HG03442 (cell line): ENCODE measurements around the gene POLR2J2.
"Not testable (repeated sequence)": the region's sequence is repeated elsewhere in the genome, so short reads cannot be mapped to it uniquely, and the experiment has no call there.

Experiments used
- ATAC-seq: cut with Tn5 transposase; IDR thresholded peaks from one replicate; pipeline ENCODE4 v1.9.1; 2021; ENCODE audit warnings: mild to moderate bottlenecking, moderate library complexity; ENCODE audit not compliant: unreplicated experiment

Gene POLR2J2

GRCh38 chr7:102671166-102671955, at the start of gene POLR2J2:
Gene POLR2J2, minus strand, starts transcription at chr7:102671663. Its CDS starts 62 bp downstream, at chr7:102671601.
- ATAC-seq = peak; percentile 72

GRCh38 chr7:102718491-102718890, 47.0 kb upstream of the POLR2J2 start:
- ATAC-seq = not testable (repeated sequence)

DNA sequence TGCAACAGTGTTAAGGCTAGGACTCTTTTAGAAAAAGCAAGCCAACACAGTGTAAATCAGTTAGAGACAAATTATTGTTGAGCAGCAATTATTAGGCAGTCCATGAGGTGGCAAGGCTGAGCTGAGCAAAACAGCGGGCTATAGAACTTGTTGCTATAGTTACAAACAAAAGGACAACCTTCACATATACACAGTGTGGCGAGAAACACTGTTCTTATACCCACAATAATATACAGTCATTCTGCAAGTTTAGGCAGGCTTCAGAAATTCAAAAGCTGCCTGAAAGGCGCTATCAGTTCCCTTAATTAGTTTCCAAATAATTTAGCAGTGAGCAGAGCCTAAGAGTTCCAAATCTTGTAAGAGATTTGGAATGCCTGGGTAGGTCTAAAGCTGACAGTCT, 44.3 kb upstream of the POLR2J2 start:
- peak; percentile 57 for ATAC-seq

GRCh38 chr7:102714774-102715522, 43.5 kb upstream of the POLR2J2 start:
- ATAC-seq = not testable (repeated sequence)

DNA sequence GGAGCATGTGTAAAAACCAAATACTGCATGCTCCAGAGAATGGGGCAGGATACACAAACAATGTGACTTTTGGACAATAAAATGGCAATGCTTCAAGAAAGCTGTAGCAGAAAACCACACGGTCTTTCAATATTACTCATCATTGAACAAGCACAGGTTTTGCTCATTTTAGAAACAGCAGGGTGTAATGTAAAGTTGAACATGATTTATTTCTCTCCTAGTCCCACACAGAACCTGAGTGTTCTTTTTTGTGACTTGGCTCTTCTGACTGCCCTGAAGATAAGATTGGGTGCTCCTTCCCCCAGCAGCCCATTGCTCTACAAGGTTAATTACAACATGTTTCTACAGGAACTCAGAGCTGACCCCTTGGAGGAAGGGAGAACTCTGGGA, 42.2 kb upstream of the POLR2J2 start:
- ATAC-seq = peak; percentile 62

- ATAC-seq = peak; percentile 70
These were observed 41.7 kb upstream of the POLR2J2 start for GRCh38 chr7:102713011-102713690.

GRCh38 chr7:102698962-102699750, 27.7 kb upstream of the POLR2J2 start:
- not testable (repeated sequence) for ATAC-seq

DNA sequence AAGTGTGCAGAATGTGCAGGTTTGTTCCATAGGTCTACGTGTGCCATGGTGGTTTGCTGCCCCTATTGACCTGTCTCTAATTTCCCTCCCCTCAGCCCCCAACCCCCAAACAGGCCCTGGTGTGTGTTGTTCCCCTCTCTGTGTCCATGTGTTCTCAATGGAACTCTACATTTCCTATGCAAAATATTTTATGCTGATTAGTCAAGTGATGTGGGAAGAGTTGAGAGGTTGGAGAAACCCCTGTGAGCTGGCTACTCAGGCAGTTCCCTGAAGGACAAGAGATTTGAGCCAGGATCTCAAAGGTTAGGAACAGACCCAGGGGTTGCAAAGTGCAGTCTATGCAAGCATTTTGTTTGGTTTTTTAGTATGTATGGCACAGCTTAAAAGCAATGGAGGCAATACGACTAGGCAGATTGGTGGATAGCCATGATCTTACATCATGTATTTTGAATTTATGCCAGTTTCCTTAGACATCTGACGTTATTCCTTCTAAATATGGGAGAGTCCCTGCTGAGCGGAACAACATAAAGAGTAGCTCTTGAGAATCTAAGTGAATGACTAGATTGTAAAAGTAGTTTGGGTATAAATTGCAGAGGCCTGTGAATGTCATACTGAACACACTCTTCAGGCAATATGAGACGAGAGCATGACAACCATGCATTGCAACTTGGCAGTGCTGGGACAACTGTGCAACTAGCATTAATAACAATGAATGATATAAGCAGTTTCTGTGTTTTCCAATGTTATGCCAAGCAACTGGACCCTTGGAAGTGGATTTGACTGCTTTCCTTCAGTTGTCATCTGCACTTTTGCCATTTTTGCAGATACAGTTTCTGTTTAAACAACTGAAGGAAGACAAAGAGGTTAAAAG, 26.4 kb upstream of the POLR2J2 start:
- not testable (repeated sequence) for ATAC-seq

DNA sequence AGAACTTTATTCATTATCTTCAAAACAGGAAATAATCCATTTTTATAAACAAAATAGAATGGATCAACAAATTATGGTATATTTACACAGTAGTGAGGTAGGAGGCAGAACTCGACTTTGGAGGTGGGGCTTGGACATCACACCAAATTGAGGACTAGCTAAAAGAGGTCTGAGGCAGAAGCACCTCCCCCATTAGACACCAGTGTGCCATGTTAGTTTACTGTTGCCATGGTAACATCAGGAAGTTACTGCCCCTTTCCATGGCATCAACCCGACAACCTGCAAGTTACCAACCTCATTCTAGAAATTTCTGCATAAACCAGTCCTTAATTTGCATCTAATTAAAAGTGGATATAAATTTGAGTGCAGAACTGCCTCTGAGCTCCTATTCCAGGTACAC, 24.5 kb upstream of the POLR2J2 start:
- not testable (repeated sequence) for ATAC-seq

GRCh38 chr7:102695033-102695552, 23.6 kb upstream of the POLR2J2 start:
- ATAC-seq = peak; percentile 60

- not testable (repeated sequence) for ATAC-seq
These were observed 22.5 kb upstream of the POLR2J2 start for GRCh38 chr7:102694008-102694407.

DNA sequence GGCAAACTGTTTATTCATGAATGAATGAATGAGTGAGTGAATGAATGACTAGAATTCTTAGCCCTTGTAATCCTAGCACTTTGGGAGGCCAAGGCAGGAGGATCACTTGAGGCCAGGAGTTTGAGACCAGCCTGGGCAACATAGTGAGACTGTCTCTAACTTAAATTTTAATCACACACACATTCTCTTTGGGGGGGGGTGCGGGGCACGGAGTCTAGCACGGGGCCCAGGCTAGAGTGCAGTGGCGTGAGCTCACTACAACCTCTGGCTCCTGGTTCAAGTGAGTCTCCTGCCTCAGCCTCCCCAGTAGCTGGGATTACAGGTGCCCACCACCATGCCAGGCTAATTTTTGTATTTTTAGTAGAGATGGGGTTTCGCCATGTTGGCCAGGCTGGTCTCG, 19.1 kb upstream of the POLR2J2 start:
- not testable (repeated sequence) for ATAC-seq

- ATAC-seq = peak; percentile 54
These were observed 18.2 kb upstream of the POLR2J2 start for GRCh38 chr7:102689436-102690282.

DNA sequence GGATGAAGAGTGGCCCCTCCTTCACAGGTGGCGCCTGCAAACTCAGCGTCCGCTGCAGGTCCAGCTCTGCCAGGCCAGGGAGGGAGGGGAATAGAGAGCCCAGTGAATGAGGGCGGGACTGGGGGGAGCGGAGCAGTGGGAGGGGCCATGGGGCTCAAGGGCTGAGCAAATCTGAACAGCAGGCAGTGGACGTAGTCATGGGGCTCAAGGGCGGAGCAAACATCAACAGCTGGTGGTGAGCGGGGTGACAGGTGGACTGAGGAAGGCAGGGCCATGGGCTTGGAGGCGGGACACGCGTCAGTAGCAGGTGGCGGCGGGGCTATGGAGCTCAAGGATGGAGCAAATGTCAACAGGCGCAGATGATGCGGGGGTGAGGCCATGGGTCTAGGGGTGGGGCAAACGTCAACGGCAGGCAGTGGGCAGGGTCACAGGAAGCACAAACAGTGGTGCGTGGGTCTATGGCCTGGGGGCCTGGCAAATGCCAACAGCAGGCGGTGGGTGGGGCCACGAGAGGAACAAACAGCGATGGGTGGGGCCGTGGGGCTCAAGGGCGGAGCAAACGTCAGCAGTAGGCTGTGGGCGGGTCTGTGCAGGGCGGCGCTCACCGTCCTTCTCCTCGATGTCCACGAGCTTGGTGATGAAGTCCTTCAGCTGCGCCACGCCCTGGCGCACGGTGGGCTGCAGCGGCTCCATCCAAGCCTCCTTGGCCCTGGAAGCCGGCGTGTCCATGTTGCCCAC, 17.0 kb upstream of the POLR2J2 start:
- peak; percentile 66 for ATAC-seq

DNA sequence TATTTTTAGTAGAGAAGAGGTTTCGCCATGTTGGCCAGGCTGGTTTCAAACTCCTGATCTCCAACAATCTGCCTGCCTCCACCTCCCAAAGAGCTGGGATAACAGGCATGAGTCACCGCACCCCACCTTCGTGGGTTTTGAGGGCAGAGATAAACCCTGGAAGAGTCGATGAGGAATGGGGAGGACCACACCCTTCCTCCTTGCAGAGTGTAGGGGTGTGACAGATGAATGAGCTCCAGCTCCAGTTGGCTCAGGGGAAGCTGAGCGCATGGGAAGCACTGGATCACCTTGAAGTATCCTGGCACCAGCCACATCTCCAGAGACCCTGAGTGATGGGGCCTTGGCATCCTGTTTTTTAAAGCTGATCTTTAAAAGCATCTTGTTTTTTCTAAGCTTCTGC, 11.1 kb upstream of the POLR2J2 start:
- ATAC-seq = not testable (repeated sequence)

DNA sequence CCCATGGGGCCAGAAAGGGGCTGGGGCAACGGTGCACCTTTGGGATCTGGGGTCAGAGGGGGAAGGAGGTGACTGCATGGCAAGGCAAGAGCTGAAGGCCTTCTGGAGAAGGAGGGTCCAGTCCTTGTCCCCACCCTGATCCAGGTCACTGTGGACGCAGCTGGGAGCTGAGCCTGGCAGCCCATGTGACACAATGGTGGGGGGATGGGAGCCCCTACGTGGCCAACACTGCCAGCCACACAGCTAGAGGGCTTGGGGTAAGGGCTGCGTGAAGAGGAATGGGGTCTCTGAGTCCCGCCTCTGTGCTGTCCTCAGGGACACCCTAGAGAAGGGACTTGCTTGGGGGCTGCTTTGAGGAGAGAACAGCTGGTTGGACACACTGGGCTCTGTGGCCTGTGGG, 9.3 kb upstream of the POLR2J2 start:
- ATAC-seq = not testable (repeated sequence)

- not testable (repeated sequence) for ATAC-seq
These were observed 4.1 kb upstream of the POLR2J2 start for GRCh38 chr7:102675545-102675944.
